GM21723 (cell line): Measurements from ENCODE around the gene ATP5F1B.
A peak's percentile ranks its signal among the peaks of the same experiment; 100 is the strongest.

Experiments
- ATAC-seq: cut with Tn5 transposase; IDR thresholded peaks from one replicate; pipeline ENCODE4 v1.9.1; 2021; ENCODE audit warnings: mild to moderate bottlenecking, moderate library complexity; ENCODE audit not compliant: unreplicated experiment

The ATP5F1B gene

DNA sequence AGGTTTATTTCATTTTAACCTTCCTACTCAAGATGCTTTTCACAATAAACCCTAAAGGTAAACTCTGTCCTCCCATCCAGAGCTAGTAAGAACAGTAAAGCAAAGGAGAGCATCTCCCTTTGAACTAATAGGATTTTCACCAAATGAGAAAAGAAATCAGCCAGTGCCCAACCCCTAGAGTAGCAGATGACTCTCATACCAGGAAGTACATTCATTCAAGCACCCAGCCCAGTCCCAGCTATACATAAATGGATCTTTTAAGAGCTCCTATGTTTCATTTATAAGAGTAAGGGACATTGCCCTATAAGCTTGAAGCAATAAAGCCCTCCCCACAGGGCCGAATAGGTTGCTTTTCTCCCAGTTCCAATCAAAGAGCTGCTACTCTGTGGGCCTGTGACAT lies 23.2 kb downstream of the ATP5F1B start:
- ATAC-seq = no peak

GRCh38 chr12:56616925-56617324 lies 28.9 kb downstream of the ATP5F1B start:
- no peak for ATAC-seq

- no peak for ATAC-seq
These were observed 29.5 kb downstream of the ATP5F1B start for GRCh38 chr12:56616244-56616643.

DNA sequence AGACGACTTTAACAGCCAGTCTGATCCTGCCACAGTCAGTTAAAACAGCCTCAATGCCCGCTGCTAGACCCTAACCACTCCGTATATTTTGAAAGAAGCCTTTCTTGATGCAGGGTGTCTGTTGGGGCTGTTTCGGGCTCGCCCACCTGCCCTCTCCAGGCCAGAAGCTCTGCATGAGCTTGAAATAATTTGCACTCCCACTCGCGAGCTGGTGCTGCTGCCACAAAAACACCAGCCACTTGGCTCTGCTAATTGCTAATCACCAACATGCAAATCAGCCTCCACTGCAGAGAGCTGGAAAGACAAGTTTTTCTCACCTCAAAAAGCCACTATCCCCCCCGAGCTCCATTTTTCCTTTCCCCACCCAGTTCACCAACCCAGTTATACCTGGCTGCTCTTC lies 31.2 kb downstream of the ATP5F1B start:
- ATAC-seq = no peak

DNA sequence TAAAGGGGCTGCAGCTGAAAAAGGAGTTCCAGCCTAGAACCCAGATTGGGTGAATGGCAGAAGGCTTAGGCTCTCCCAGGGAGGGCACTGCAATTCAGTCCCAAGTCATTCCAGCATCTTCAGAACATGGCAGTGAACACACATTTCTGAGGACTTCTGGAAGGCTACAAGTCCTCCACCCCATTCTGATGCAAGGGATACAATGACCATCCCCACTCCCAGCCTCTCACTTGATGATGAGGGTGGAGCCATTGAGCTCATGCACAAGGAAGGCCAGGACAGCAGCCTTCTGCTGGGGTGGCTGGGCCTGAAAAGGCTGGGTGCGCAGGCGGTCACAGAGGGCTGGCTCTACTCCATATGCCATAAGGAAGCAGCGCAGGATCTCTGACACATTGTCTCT lies 41.4 kb downstream of the ATP5F1B start:
- ATAC-seq = no peak

- ATAC-seq = no peak
These were observed 43.5 kb downstream of the ATP5F1B start for GRCh38 chr12:56602239-56602638.

DNA sequence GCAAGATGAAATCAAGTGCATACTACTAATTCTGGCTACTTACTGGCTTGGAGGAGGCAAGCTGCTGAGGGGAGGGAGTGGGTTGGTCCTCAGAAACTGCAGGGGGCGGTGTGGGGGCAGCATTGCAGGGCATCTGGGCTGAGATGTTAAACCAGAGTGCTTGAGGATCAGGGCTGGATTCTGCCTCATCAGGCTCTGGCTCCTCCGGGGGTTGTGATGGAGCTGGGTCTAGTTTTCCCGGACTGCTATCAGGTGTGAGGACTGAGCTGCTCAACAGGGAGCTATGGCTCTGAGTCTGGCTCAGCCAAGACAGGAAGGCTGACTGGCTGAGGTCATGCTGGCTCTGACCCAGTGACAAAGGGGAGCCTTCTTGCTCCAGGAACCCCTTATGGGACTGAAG lies 44.3 kb downstream of the ATP5F1B start:
- no peak for ATAC-seq

DNA sequence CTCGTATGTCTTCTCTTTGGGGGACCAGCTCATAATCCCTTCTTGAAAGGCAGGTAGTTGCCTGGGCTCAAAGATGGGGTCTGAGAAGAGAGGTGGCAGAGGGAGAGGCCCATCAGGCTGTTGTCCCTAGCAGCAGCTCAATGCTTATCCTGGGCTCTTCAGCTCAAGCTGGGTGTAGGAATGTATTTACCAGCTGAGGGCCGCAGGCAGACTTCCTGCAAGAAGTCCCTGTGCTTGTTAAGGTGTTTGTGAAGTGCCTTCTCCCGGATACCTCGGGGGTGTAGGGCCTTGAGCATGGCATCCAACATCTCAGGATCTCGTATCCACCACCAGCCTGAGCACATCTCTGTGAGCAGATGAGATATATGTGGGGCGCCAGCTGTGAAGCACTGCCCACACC lies 45.0 kb downstream of the ATP5F1B start:
- no peak for ATAC-seq

GRCh38 chr12:56599797-56600196 lies 46.0 kb downstream of the ATP5F1B start:
- no peak for ATAC-seq

GRCh38 chr12:56599041-56599440 lies 46.7 kb downstream of the ATP5F1B start:
- no peak for ATAC-seq

DNA sequence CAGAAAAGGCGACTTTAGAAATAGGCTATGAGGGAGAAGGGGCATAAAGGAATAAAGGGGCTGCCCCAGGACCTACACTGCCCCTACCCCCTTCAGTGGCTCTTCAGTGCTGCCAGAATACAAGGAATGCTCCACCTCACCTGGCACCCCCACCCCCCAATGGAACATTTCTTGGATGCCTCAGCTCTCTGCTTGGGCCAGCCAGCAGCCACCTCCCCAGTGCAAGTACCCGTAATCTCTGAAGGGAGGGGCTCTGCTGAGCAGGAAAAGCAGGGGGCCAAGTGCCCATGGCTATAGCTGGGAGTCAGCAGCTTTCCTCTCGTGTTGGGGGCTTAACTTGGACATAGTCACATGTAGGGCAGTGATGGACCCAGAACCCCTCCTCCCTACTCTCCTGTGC lies 49.0 kb downstream of the ATP5F1B start:
- no peak for ATAC-seq

DNA sequence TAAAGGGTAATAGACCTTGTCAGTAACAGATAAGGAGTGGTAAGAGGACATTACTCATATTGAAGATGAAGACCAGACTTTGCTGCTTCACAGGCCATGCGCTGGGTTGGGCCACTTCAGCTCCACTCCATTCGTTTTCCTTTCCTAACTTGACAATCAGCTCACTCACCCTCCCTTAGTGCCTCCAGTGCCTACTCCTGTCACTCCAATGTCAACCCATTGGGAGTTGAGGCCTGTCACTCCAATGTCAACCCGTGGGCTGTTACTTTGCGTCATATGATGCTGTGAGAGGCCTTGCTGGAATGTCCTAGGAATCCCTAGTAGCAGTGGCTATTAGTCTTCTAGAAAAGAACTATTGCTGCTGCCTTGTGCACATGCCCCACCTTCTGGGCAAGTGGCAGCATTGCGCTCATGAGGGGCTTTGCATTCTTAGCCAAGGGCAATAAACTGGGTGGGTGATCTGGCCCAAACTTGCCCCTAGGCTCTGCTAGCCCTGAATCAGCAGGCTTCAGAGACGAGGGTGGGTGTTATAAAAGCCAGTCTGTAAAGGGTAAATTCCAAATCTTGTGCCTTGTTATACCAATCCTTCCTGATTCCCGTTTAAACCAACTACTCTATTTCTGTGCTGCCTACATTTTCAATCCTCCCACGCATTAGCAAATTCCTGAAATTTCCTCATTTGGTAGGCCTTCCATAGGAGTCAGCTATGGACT lies 51.7 kb downstream of the ATP5F1B start:
- peak; percentile 59 for ATAC-seq

GRCh38 chr12:56591961-56592360 lies 53.8 kb downstream of the ATP5F1B start:
- no peak for ATAC-seq

DNA sequence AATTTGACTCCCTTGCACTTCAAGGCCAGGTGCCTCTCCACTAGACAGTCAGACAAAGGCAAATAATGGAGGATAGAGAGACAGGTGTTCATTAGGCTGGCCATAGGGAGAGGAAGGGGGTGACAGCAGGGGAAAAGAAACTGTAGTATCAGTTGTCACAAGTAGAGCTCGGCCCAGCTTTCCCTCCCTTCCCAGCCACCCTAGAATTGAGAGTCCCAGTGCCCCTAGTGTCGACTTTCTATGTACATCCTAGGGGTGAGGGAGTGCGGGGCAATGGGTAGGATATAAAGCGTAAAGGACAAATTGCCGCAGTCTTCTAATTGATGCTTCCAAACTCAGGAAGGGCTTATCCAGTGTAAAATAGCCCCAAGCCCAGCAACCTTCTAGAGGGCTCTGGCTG lies 54.7 kb downstream of the ATP5F1B start:
- no peak for ATAC-seq

- peak; percentile 51 for ATAC-seq
These were observed 55.5 kb downstream of the ATP5F1B start for GRCh38 chr12:56590237-56590830.

GRCh38 chr12:56589783-56590182 lies 56.0 kb downstream of the ATP5F1B start:
- ATAC-seq = no peak
